HEK293 (cell line): ENCODE measurements around the gene S100A16.

Source experiments
- GLIS2 ChIP-seq: fragments of 450-650 bp; formaldehyde crosslinking; IDR thresholded peaks from 2 replicates; pipeline ENCODE4 v1.5.1; 2016; ENCODE audit warnings: missing biosample characterization, missing genetic modification characterization
- MYNN ChIP-seq: fragments of 450-650 bp; formaldehyde crosslinking; IDR thresholded peaks from 2 replicates; pipeline ENCODE4 v1.5.1; 2016; ENCODE audit warnings: missing biosample characterization, missing genetic modification characterization, borderline replicate concordance
- SCRT1 ChIP-seq: fragments of 450-650 bp; formaldehyde crosslinking; IDR thresholded peaks from 2 replicates; pipeline ENCODE4 v1.5.1; 2016; ENCODE audit warnings: missing biosample characterization, missing genetic modification characterization, borderline replicate concordance
- ZNF133 ChIP-seq: fragments of 450-650 bp; formaldehyde crosslinking; IDR thresholded peaks from 2 replicates; pipeline ENCODE4 v1.5.1; 2016; ENCODE audit warnings: missing biosample characterization, missing genetic modification characterization
- ZNF16 ChIP-seq: fragments of 450-650 bp; formaldehyde crosslinking; IDR thresholded peaks from 2 replicates; pipeline ENCODE4 v1.5.1; 2016; ENCODE audit warnings: low read depth, missing biosample characterization, missing genetic modification characterization
- ZNF169 ChIP-seq: fragments of 450-650 bp; formaldehyde crosslinking; IDR thresholded peaks from 2 replicates; pipeline ENCODE4 v1.5.1; 2016; ENCODE audit warnings: missing biosample characterization, missing genetic modification characterization
- ZNF175 ChIP-seq: fragments of 450-650 bp; formaldehyde crosslinking; IDR thresholded peaks from 2 replicates; pipeline ENCODE4 v1.5.1; 2016; ENCODE audit warnings: missing biosample characterization, missing genetic modification characterization
- ZNF24 ChIP-seq: fragments of 450-650 bp; formaldehyde crosslinking; IDR thresholded peaks from 2 replicates; pipeline ENCODE4 v1.5.1; 2016; ENCODE audit warnings: missing biosample characterization, missing genetic modification characterization
- ZNF248 ChIP-seq: fragments of 450-650 bp; formaldehyde crosslinking; IDR thresholded peaks from 2 replicates; pipeline ENCODE4 v1.5.1; 2017; ENCODE audit warnings: missing biosample characterization, missing genetic modification characterization
- ZNF266 ChIP-seq: fragments of 450-650 bp; formaldehyde crosslinking; IDR thresholded peaks from 2 replicates; pipeline ENCODE4 v1.5.1; 2016; ENCODE audit warnings: missing biosample characterization, missing genetic modification characterization, low read depth
- ZNF302 ChIP-seq: fragments of 450-650 bp; formaldehyde crosslinking; IDR thresholded peaks from 2 replicates; pipeline ENCODE4 v1.5.1; 2016; ENCODE audit warnings: missing biosample characterization, missing genetic modification characterization, low read depth
- ZNF341 ChIP-seq: fragments of 450-650 bp; formaldehyde crosslinking; IDR thresholded peaks from 2 replicates; pipeline ENCODE4; 2016; ENCODE audit warnings: low read depth, missing biosample characterization, missing genetic modification characterization
- ZNF354C ChIP-seq: fragments of 450-650 bp; formaldehyde crosslinking; IDR thresholded peaks from 2 replicates; pipeline ENCODE4 v1.5.1; 2016; ENCODE audit warnings: missing biosample characterization, missing genetic modification characterization, low read depth, borderline replicate concordance
- ZNF416 ChIP-seq: fragments of 450-650 bp; formaldehyde crosslinking; IDR thresholded peaks from 2 replicates; pipeline ENCODE4 v1.5.1; 2016; ENCODE audit warnings: missing biosample characterization, missing genetic modification characterization
- ZNF544 ChIP-seq: fragments of 450-650 bp; formaldehyde crosslinking; IDR thresholded peaks from 2 replicates; pipeline ENCODE4 v1.5.0; 2017; ENCODE audit warnings: missing biosample characterization, missing genetic modification characterization
- ZNF585B ChIP-seq: fragments of 450-650 bp; formaldehyde crosslinking; IDR thresholded peaks from 2 replicates; pipeline ENCODE4 v1.5.1; 2016; ENCODE audit warnings: missing biosample characterization, missing genetic modification characterization
- ZNF664 ChIP-seq: fragments of 450-650 bp; formaldehyde crosslinking; IDR thresholded peaks from 2 replicates; pipeline ENCODE4 v1.5.1; 2016; ENCODE audit warnings: missing biosample characterization, missing genetic modification characterization
- ZNF707 ChIP-seq: fragments of 450-650 bp; formaldehyde crosslinking; IDR thresholded peaks from 2 replicates; pipeline ENCODE4 v1.5.1; 2016; ENCODE audit warnings: missing biosample characterization, missing genetic modification characterization
- ZSCAN16 ChIP-seq: fragments of 450-650 bp; formaldehyde crosslinking; IDR thresholded peaks from 2 replicates; pipeline ENCODE4 v1.5.1; 2016; ENCODE audit warnings: missing biosample characterization, missing genetic modification characterization
- TF ChIP-seq, protein P1 (sequence below): fragments of 450-650 bp; formaldehyde crosslinking; IDR thresholded peaks from 2 replicates; pipeline ENCODE4 v1.5.1; 2017; ENCODE audit warnings: missing biosample characterization, mild to moderate bottlenecking, missing genetic modification characterization, moderate library complexity
- TF ChIP-seq, protein P2 (sequence below): fragments of 450-650 bp; formaldehyde crosslinking; IDR thresholded peaks from 2 replicates; pipeline ENCODE4 v1.5.1; 2016; ENCODE audit warnings: missing biosample characterization, missing genetic modification characterization
- TF ChIP-seq, protein P3 (sequence below): fragments of 450-650 bp; formaldehyde crosslinking; IDR thresholded peaks from 2 replicates; pipeline ENCODE4 v1.5.1; 2016; ENCODE audit warnings: missing biosample characterization, missing genetic modification characterization
- TF ChIP-seq, protein P4 (sequence below): fragments of 450-650 bp; formaldehyde crosslinking; conservative IDR thresholded peaks from 2 replicates; pipeline ENCODE4 v1.5.1; 2016; ENCODE audit warnings: low read depth, missing biosample characterization, missing genetic modification characterization
- TF ChIP-seq, protein P5 (sequence below): fragments of 450-650 bp; formaldehyde crosslinking; IDR thresholded peaks from 2 replicates; pipeline ENCODE4 v1.5.1; 2016; ENCODE audit warnings: missing biosample characterization, missing genetic modification characterization

S100A16 gene

DNA sequence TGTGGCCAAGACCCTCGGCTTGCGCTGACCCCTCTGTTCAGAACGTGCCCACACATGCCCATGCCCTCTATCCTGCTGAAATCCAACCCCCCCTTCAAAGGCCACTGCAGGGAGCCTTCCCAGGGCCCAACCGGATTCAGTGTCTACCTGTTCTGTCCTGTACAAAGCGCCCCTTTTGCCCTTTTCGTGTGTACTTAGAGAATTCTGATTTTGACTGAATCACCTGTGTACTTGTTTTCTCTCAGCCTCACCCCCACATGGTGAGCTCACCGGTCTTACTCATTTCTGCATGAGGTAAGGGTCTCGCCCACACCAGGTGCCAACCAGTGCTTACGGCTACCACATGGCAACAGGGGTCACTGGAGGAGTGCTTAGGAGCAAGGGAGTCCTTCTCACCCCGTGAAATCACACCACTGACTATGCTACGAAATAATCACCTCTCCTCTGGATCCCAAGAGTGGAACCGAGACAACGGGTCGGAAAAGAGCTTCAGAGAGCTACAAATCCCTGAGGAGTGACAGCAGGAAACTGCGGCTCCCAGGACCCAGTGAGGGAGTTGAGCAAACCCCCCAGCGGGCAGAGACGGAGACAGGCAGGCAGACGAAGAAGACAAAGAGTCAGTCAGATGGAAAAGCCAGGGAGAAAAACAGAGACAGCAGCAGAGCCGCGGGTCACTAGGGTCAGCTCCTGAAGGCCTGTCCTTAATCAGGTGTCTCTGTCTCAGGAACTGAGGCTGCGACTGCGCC is 45.1 kb downstream of the S100A16 start (continued):
- TF ChIP-seq, protein P1, sequence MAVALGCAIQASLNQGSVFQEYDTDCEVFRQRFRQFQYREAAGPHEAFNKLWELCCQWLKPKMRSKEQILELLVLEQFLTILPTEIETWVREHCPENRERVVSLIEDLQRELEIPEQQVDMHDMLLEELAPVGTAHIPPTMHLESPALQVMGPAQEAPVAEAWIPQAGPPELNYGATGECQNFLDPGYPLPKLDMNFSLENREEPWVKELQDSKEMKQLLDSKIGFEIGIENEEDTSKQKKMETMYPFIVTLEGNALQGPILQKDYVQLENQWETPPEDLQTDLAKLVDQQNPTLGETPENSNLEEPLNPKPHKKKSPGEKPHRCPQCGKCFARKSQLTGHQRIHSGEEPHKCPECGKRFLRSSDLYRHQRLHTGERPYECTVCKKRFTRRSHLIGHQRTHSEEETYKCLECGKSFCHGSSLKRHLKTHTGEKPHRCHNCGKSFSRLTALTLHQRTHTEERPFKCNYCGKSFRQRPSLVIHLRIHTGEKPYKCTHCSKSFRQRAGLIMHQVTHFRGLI (tag by site-specific recombination), result no peak
- TF ChIP-seq ZNF24 (tag by site-specific recombination) (no peak), ZNF585B (tag by site-specific recombination) (no peak), GLIS2 (tag by site-specific recombination) (no peak; the same call in 1 of the 2 replicates), ZNF248 (no peak), ZNF133 (no peak), ZNF416 (no peak), ZSCAN16 (no peak), ZNF707 (tag by site-specific recombination) (no peak), ZNF341 (tag by site-specific recombination) (no peak), ZNF266 (tag by site-specific recombination) (no peak), ZNF544 (tag by site-specific recombination) (no peak), ZNF354C (tag by site-specific recombination) (no peak), ZNF16 (tag by site-specific recombination) (no peak), ZNF302 (no peak), MYNN (tag by site-specific recombination) (no peak), ZNF175 (tag by site-specific recombination) (no peak), ZNF664 (tag by site-specific recombination) (no peak), SCRT1 (tag by site-specific recombination) (no peak), ZNF169 (tag by site-specific recombination) (no peak)
- TF ChIP-seq, protein P2, sequence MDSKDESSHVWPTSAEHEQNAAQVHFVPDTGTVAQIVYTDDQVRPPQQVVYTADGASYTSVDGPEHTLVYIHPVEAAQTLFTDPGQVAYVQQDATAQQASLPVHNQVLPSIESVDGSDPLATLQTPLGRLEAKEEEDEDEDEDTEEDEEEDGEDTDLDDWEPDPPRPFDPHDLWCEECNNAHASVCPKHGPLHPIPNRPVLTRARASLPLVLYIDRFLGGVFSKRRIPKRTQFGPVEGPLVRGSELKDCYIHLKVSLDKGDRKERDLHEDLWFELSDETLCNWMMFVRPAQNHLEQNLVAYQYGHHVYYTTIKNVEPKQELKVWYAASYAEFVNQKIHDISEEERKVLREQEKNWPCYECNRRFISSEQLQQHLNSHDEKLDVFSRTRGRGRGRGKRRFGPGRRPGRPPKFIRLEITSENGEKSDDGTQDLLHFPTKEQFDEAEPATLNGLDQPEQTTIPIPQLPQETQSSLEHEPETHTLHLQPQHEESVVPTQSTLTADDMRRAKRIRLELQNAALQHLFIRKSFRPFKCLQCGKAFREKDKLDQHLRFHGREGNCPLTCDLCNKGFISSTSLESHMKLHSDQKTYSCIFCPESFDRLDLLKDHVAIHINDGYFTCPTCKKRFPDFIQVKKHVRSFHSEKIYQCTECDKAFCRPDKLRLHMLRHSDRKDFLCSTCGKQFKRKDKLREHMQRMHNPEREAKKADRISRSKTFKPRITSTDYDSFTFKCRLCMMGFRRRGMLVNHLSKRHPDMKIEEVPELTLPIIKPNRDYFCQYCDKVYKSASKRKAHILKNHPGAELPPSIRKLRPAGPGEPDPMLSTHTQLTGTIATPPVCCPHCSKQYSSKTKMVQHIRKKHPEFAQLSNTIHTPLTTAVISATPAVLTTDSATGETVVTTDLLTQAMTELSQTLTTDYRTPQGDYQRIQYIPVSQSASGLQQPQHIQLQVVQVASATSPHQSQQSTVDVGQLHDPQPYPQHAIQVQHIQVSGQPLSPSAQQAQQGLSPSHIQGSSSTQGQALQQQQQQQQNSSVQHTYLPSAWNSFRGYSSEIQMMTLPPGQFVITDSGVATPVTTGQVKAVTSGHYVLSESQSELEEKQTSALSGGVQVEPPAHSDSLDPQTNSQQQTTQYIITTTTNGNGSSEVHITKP (tag by site-specific recombination), result 0 out of 2 replicates have a peak, but pooled peaks have one; percentile 28
- TF ChIP-seq, protein P3, sequence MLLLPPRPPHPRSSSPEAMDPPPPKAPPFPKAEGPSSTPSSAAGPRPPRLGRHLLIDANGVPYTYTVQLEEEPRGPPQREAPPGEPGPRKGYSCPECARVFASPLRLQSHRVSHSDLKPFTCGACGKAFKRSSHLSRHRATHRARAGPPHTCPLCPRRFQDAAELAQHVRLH, result no peak
- TF ChIP-seq, protein P4, sequence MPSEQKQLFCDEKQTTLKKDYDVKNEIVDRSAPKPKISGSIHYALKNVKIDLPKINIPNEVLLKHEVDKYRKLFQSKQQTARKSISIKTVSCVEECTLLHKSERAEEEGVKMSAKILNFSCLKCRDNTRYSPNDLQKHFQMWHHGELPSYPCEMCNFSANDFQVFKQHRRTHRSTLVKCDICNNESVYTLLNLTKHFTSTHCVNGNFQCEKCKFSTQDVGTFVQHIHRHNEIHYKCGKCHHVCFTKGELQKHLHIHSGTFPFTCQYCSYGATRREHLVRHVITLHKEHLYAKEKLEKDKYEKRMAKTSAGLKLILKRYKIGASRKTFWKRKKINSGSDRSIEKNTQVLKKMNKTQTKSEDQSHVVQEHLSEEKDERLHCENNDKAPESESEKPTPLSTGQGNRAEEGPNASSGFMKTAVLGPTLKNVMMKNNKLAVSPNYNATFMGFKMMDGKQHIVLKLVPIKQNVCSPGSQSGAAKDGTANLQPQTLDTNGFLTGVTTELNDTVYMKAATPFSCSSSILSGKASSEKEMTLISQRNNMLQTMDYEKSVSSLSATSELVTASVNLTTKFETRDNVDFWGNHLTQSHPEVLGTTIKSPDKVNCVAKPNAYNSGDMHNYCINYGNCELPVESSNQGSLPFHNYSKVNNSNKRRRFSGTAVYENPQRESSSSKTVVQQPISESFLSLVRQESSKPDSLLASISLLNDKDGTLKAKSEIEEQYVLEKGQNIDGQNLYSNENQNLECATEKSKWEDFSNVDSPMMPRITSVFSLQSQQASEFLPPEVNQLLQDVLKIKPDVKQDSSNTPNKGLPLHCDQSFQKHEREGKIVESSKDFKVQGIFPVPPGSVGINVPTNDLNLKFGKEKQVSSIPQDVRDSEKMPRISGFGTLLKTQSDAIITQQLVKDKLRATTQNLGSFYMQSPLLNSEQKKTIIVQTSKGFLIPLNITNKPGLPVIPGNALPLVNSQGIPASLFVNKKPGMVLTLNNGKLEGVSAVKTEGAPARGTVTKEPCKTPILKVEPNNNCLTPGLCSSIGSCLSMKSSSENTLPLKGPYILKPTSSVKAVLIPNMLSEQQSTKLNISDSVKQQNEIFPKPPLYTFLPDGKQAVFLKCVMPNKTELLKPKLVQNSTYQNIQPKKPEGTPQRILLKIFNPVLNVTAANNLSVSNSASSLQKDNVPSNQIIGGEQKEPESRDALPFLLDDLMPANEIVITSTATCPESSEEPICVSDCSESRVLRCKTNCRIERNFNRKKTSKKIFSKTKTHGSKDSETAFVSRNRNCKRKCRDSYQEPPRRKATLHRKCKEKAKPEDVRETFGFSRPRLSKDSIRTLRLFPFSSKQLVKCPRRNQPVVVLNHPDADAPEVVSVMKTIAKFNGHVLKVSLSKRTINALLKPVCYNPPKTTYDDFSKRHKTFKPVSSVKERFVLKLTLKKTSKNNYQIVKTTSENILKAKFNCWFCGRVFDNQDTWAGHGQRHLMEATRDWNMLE (tag by site-specific recombination), result no peak
- TF ChIP-seq, protein P5, sequence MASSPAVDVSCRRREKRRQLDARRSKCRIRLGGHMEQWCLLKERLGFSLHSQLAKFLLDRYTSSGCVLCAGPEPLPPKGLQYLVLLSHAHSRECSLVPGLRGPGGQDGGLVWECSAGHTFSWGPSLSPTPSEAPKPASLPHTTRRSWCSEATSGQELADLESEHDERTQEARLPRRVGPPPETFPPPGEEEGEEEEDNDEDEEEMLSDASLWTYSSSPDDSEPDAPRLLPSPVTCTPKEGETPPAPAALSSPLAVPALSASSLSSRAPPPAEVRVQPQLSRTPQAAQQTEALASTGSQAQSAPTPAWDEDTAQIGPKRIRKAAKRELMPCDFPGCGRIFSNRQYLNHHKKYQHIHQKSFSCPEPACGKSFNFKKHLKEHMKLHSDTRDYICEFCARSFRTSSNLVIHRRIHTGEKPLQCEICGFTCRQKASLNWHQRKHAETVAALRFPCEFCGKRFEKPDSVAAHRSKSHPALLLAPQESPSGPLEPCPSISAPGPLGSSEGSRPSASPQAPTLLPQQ (tag by site-specific recombination), result no peak
